B cell (primary cell): ENCODE results near the gene SNRK. TPM values are rescaled to one million over a fixed set of nuclear protein-coding genes. Genes with fewer than 3 reads are reported as not detected.

Experiments used
- ATAC-seq: fragments of 200-7000 bp; cut with Tn5 transposase; one replicate; pipeline ENCODE4 v1.10.0; 2021; ENCODE audit warnings: low read depth, mild to moderate bottlenecking, moderate number of reproducible peaks, moderate library complexity
- CTCF ChIA-PET: fragments of 350-600 bp; sonication (Branson Sonifier 250); formaldehyde crosslinking; loops from one replicate; lab custom pipeline; 2021; ENCODE audit warnings: antibody characterized with exemption, inconsistent platforms; lab: Charles Lee
- POLR2A ChIA-PET: fragments of 350-600 bp; sonication (Branson Sonifier 250); formaldehyde crosslinking; loops from one replicate; lab custom pipeline; 2021; ENCODE audit warnings: antibody characterized with exemption; lab: Charles Lee
- DNase-seq: peaks from one replicate; pipeline ENCODE4 v3.0.0; 2013
- H2AFZ ChIP-seq: 2 replicates; pipeline ENCODE4 v1.6.1; 2012; ENCODE audit warnings: mild to moderate bottlenecking, low read depth, low read length; ENCODE audit not compliant: insufficient read depth, poor library complexity, severe bottlenecking
- H3K27ac ChIP-seq, 2 donors: 1 replicate in 1 of 2; 2 replicates in 1 of 2; pipeline ENCODE4 v1.5.1; 2012 to 2013; ENCODE audit warnings: low read length in 2 of 2, mild to moderate bottlenecking in 2 of 2, moderate library complexity in 1 of 2
- H3K27me3 ChIP-seq, 4 experiments: fragments of 200-600 bp in 1 of 4; sonication (generic) in 1 of 4; replicated peaks in 1 of 4; 1 replicate in 2 of 4; 2 replicates in 2 of 4; pipeline versions ENCODE4 v1.6.1 to v1.7.0; 2013 to 2016; ENCODE audit warnings: low read length in 3 of 4, mild to moderate bottlenecking in 2 of 4, mixed read lengths in 1 of 4, moderate library complexity in 1 of 4; ENCODE audit not compliant: insufficient read depth in 4 of 4, control insufficient read depth in 3 of 4; ENCODE audit errors: control extremely low read depth in 1 of 4
- H3K36me3 ChIP-seq, 2 experiments: replicated peaks in 1 of 2; 1 replicate in 1 of 2; 2 replicates in 1 of 2; pipeline versions ENCODE4 v1.6.1 to v1.7.1; 2013; ENCODE audit warnings: low read length in 1 of 2; ENCODE audit not compliant: insufficient read depth in 2 of 2, control insufficient read depth in 1 of 2; ENCODE audit errors: control extremely low read depth in 1 of 2, extremely low read depth in 1 of 2
- H3K4me1 ChIP-seq, 2 donors: fragments of 200-600 bp in 1 of 2; sonication (generic) in 1 of 2; 1 replicate in 1 of 2; 2 replicates in 1 of 2; pipeline versions ENCODE4 v1.5.1 to v1.6.1; 2013 to 2017; ENCODE audit warnings: low read length in 2 of 2; ENCODE audit not compliant: control insufficient read depth in 2 of 2, insufficient read depth in 2 of 2
- H3K4me2 ChIP-seq: replicated peaks from 2 replicates; pipeline ENCODE3; 2012; ENCODE audit warnings: mild to moderate bottlenecking, low read depth, low read length; ENCODE audit not compliant: poor library complexity, severe bottlenecking
- H3K4me3 ChIP-seq, 5 experiments: fragments of 200-600 bp in 1 of 5; sonication (generic) in 1 of 5; 1 replicate in 3 of 5; 2 replicates in 2 of 5; pipeline versions ENCODE4 v1.5.1 to v1.7.0; 2011 to 2016; ENCODE audit warnings: low read length in 4 of 5, mild to moderate bottlenecking in 4 of 5, low read depth in 2 of 5, control low read depth in 1 of 5, moderate library complexity in 1 of 5; ENCODE audit not compliant: insufficient read depth in 1 of 5; ENCODE audit errors: control extremely low read depth in 1 of 5, extremely low read depth in 1 of 5
- H3K79me2 ChIP-seq: fragments of 200-600 bp; sonication (generic); one replicate; pipeline ENCODE4 v1.6.0; 2016; ENCODE audit warnings: low read length; ENCODE audit not compliant: control insufficient read depth, insufficient read depth
- H3K9ac ChIP-seq: fragments of 200-600 bp; sonication (generic); 2 replicates; pipeline ENCODE4 v1.6.1; 2017; ENCODE audit warnings: mild to moderate bottlenecking, low read length, moderate library complexity
- H3K9me3 ChIP-seq, 3 donors: one replicate each; pipeline versions ENCODE4 v1.6.1 to v1.7.1; 2013; ENCODE audit warnings: low read length in 2 of 3; ENCODE audit not compliant: control insufficient read depth in 2 of 3, insufficient read depth in 1 of 3; ENCODE audit errors: control extremely low read depth in 1 of 3
- H4K20me1 ChIP-seq: 2 replicates; pipeline ENCODE4 v1.6.0; 2012; ENCODE audit warnings: mild to moderate bottlenecking, low read length; ENCODE audit not compliant: insufficient read depth, control insufficient read depth, poor library complexity, severe bottlenecking
- H3K27ac Mint-ChIP-seq: one replicate; pipeline ENCODE4 v1.8.0; 2021; ENCODE audit warnings: mixed read lengths
- H3K27me3 Mint-ChIP-seq: one replicate; pipeline ENCODE4 v1.8.0; 2021; ENCODE audit warnings: mixed read lengths
- H3K4me1 Mint-ChIP-seq: one replicate; pipeline ENCODE4 v1.8.0; 2021; ENCODE audit warnings: mixed read lengths
- H3K4me3 Mint-ChIP-seq: one replicate; pipeline ENCODE4 v1.8.0; 2021; ENCODE audit warnings: mixed read lengths
- H3K9me3 Mint-ChIP-seq: one replicate; pipeline ENCODE4 v1.8.0; 2022; ENCODE audit warnings: mixed read lengths; ENCODE audit not compliant: insufficient read depth
- EZH2 ChIP-seq: IDR thresholded peaks from 2 replicates; pipeline ENCODE4 v1.6.1; 2012; ENCODE audit warnings: borderline replicate concordance, low read depth, mild to moderate bottlenecking, moderate library complexity, low read length; ENCODE audit not compliant: insufficient read depth, poor library complexity, severe bottlenecking
- WGBS: methylation state at CpG from one replicate; pipeline ENCODE4 v1.1.5; 2013; ENCODE audit warnings: missing lambda C conversion rate; ENCODE audit not compliant: insufficient coverage; 5-methylcytosine and 5-hydroxymethylcytosine counted together
- intact Hi-C: fragments of 100-400 bp; cut with micrococcal nuclease; formaldehyde crosslinking; loops from one replicate; pipeline ENCODE4 v1.10.0; 2022
- polyA plus RNA-seq: library from polyadenylated mRNA; depleted of rRNA; stranded (reverse); fragments of >200 nt; gene quantifications from 2 replicates; pipeline ENCODE4 v1.2.3, GENCODE V29; 2012
- total RNA-seq, 2 donors: library from RNA; stranded (reverse); fragments of 120-200 nt in 1 of 2; gene quantifications; 1 replicate in 1 of 2; 2 replicates in 1 of 2; pipeline versions ENCODE4 v1.2.3 to v1.2.4, GENCODE V29; 2013 to 2022
- TF ChIP-seq, protein P1 (sequence below): fragments of 200-600 bp; IDR thresholded peaks from one replicate; pipeline ENCODE4 v1.8.0; 2022; ENCODE audit warnings: antibody characterized with exemption, mild to moderate bottlenecking

SNRK gene
- total and polyA plus RNA-seq, 2 donors (not counting 1 experiment from before 2014, with no cell fraction given), result 17.8 to 46.7 TPM

DNA sequence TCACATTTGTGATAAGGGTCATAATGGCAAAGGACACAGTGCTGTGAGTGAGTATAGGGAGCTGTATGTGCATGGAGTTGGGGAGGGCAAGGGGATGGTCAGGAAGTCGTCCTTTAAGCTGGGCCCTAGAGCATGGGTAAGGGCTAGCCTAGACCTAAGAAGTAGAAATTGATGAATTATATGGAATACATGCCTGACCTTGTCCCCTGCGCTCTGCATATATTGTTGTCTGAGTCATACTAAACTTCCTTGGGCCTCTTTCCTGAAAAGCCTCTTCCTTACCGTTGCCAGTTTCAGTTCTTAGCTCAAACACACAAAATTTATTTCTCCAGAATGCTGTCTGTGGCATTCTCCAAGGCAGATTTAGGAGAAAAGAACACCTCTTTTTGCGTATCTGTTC lies 4.6 kb downstream of the SNRK start:
- Histone ChIP-seq H3K4me3 (peak overlapping the region in 1 of 5 experiments; percentile 5), H4K20me1 (peaks cover 38% of the 10 kb centered on the region)
- H3K27ac Mint-ChIP-seq, result peak overlapping the region; percentile 47

DNA sequence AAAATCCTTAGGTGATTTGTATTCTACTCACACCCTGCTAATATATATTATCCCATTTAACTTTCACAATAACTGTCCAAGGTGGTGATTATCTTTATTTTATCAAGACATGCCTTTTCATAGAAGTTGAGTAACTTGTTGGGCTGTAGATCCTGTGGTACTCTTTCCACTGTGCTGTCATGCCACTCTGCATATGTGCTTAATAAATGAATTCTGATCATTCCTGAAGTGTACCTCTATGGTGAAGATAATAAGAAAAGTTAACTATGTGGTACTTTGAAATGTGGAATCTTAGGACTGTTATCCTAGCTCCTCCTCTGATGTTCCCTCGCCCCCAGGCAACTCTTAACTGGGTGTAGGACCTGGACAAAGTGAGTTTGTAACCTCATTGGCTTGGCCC lies 5.2 kb downstream of the SNRK start:
- DNase-seq (no peak), ATAC-seq (no peak)
- peaks cover 93% of the 10 kb centered on the region for H3K79me2 ChIP-seq
- peak overlapping the region in 1 of 2 donors; percentile 83 for H3K27ac ChIP-seq
- peaks cover 73 to 89% of the 10 kb centered on the region in 2 donors for H3K4me1 ChIP-seq
- WGBS, result no CpG with 5 or more reads among the region's 1 CpG
- H3K9ac ChIP-seq, result peak overlapping the region; percentile 6
- no peaks in the 10 kb centered on the region for H3K27me3 ChIP-seq
- TF ChIP-seq, protein P1, sequence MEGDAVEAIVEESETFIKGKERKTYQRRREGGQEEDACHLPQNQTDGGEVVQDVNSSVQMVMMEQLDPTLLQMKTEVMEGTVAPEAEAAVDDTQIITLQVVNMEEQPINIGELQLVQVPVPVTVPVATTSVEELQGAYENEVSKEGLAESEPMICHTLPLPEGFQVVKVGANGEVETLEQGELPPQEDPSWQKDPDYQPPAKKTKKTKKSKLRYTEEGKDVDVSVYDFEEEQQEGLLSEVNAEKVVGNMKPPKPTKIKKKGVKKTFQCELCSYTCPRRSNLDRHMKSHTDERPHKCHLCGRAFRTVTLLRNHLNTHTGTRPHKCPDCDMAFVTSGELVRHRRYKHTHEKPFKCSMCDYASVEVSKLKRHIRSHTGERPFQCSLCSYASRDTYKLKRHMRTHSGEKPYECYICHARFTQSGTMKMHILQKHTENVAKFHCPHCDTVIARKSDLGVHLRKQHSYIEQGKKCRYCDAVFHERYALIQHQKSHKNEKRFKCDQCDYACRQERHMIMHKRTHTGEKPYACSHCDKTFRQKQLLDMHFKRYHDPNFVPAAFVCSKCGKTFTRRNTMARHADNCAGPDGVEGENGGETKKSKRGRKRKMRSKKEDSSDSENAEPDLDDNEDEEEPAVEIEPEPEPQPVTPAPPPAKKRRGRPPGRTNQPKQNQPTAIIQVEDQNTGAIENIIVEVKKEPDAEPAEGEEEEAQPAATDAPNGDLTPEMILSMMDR, result no peak
- TF ChIP-seq EZH2, result no peak
- CTCF ChIA-PET, result no interaction called here
- Mint-ChIP-seq H3K9me3 (no peaks in the 10 kb centered on the region), H3K4me1 (peaks cover 81% of the 10 kb centered on the region), H3K4me3 (peak overlapping the region; percentile 18), H3K27ac (peak overlapping the region; percentile 47), H3K27me3 (no peaks in the 10 kb centered on the region)
- POLR2A ChIA-PET, result no interaction called here
- H3K4me2 ChIP-seq, result peak overlapping the region; percentile 74
- peaks cover 0 to 17% of the 10 kb centered on the region in 2 experiments for H3K36me3 ChIP-seq
- H3K9me3 ChIP-seq, result no peaks in the 10 kb centered on the region
- H3K4me3 ChIP-seq, result no peak overlapping the region
- intact Hi-C loops, result no loop called here
- no peak overlapping the region for H2AFZ ChIP-seq
- peaks cover 38% of the 10 kb centered on the region for H4K20me1 ChIP-seq

More for the DNA sequence above, 4.6 kb downstream of the SNRK start:
- Mint-ChIP-seq H3K9me3 (no peaks in the 10 kb centered on the region), H3K4me1 (peaks cover 80% of the 10 kb centered on the region), H3K4me3 (peak overlapping the region; percentile 9), H3K27me3 (no peaks in the 10 kb centered on the region)
- intact Hi-C loops, result no loop called here
- Histone ChIP-seq H3K4me2 (peak overlapping the region; percentile 74), H3K9me3 (no peaks in the 10 kb centered on the region), H3K27ac (peak overlapping the region in 1 of 2 donors; percentile 83), H3K36me3 (peaks cover 0 to 17% of the 10 kb centered on the region in 2 experiments), H3K4me1 (peaks cover 71 to 84% of the 10 kb centered on the region in 2 donors), H3K79me2 (peaks cover 92% of the 10 kb centered on the region), H3K9ac (peak overlapping the region; percentile 6), H3K27me3 (no peaks in the 10 kb centered on the region), H2AFZ (no peak overlapping the region)
- TF ChIP-seq, protein P1, result no peak
- TF ChIP-seq EZH2, result no peak
- DNase-seq (no peak), ATAC-seq (no peak)
- WGBS, result 20% methylated on average over 1 of the region's 4 CpGs
- ChIA-PET POLR2A (no interaction called here), CTCF (no interaction called here)
